ENCODE measurements around the gene NUAK2.

DNA sequence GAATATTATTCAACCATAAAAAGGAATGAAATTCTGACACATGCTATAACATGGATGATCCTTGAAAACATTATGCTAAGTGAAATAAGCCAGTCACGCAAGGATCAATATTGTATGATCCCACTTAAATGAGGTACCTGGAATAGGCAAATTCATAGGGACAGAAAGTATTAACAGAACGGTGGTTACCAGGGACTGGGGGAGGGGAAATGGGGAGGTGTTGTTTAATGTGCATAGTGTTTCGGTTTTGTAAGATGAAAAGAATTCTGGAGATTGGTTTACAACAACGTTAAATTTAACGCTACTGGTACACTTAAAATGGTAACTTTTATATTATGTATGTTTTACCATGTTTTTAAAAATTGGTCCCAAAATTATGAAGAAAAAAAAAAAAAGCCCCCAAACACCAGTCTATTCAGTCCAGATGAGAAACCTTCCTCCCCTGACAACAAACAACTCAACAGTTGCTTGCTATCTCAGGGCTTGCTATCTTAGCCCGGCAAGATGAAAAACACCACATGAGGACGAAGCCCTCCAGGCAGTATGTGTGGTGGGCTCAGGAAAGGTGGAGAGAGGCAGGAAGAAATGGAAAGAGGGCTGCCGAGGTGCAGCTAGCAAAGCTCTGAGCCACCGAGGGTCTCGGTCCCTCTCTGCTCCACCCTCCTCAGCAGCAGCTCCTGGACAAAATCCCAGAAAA is 8.5 kb downstream of the NUAK2 start:
- TF ChIP-seq, protein P1, sequence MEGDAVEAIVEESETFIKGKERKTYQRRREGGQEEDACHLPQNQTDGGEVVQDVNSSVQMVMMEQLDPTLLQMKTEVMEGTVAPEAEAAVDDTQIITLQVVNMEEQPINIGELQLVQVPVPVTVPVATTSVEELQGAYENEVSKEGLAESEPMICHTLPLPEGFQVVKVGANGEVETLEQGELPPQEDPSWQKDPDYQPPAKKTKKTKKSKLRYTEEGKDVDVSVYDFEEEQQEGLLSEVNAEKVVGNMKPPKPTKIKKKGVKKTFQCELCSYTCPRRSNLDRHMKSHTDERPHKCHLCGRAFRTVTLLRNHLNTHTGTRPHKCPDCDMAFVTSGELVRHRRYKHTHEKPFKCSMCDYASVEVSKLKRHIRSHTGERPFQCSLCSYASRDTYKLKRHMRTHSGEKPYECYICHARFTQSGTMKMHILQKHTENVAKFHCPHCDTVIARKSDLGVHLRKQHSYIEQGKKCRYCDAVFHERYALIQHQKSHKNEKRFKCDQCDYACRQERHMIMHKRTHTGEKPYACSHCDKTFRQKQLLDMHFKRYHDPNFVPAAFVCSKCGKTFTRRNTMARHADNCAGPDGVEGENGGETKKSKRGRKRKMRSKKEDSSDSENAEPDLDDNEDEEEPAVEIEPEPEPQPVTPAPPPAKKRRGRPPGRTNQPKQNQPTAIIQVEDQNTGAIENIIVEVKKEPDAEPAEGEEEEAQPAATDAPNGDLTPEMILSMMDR (IDR thresholded peaks at IDR 0.05): no peak
- TF ChIP-seq POLR2A (IDR thresholded peaks at IDR 0.05): no peak
